ENCODE results near the gene IAH1. TPM values are rescaled to one million over a fixed set of nuclear protein-coding genes. Genes with fewer than 3 reads are reported as not detected.

IAH1 gene, protein sequence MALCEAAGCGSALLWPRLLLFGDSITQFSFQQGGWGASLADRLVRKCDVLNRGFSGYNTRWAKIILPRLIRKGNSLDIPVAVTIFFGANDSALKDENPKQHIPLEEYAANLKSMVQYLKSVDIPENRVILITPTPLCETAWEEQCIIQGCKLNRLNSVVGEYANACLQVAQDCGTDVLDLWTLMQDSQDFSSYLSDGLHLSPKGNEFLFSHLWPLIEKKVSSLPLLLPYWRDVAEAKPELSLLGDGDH
- 10 to 100 TPM; 45.9 to 71.0 TPM for total RNA-seq

GRCh38 chr2:9474361-9475057 is at the start of gene IAH1:
Gene IAH1, plus strand, starts transcription at chr2:9474551. Its CDS starts 16 bp downstream, at chr2:9474567.
- Histone ChIP-seq H3K27ac (peak within 1 kb of the TSS; percentile 89 to 94), H3K4me1 (peaks cover 0 to 27% of the 10 kb centered on the region in 2 donors), H3K9me3 (no peaks in the 10 kb centered on the region), H3K4me3 (peak within 1 kb of the TSS; percentile 67 to 79), H3K36me3 (no peaks in the 10 kb centered on the region), H3K27me3 (no peaks in the 10 kb centered on the region)
- TF ChIP-seq, protein P1, sequence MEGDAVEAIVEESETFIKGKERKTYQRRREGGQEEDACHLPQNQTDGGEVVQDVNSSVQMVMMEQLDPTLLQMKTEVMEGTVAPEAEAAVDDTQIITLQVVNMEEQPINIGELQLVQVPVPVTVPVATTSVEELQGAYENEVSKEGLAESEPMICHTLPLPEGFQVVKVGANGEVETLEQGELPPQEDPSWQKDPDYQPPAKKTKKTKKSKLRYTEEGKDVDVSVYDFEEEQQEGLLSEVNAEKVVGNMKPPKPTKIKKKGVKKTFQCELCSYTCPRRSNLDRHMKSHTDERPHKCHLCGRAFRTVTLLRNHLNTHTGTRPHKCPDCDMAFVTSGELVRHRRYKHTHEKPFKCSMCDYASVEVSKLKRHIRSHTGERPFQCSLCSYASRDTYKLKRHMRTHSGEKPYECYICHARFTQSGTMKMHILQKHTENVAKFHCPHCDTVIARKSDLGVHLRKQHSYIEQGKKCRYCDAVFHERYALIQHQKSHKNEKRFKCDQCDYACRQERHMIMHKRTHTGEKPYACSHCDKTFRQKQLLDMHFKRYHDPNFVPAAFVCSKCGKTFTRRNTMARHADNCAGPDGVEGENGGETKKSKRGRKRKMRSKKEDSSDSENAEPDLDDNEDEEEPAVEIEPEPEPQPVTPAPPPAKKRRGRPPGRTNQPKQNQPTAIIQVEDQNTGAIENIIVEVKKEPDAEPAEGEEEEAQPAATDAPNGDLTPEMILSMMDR (IDR thresholded peaks at IDR 0.05), result peak in 1 of 2 donors; percentile 32
- no peak for DNase-seq (ENCODE audit: low spot score)

GRCh38 chr2:9428965-9429577 is 45.3 kb upstream of the IAH1 start:
- H3K27me3 ChIP-seq, result no peaks in the 10 kb centered on the region
- TF ChIP-seq, protein P1 (IDR thresholded peaks at IDR 0.05), result no peak
- no peaks in the 10 kb centered on the region for H3K9me3 ChIP-seq
- H3K4me1 ChIP-seq, result peaks cover 0 to 14% of the 10 kb centered on the region in 2 donors
- peaks cover 46% of the 10 kb centered on the region for H3K36me3 ChIP-seq
- H3K27ac ChIP-seq, result no peak overlapping the region
- no peak overlapping the region for H3K4me3 ChIP-seq
- DNase-seq (ENCODE audit: low spot score), result no peak

GRCh38 chr2:9430316-9431293 is 43.7 kb upstream of the IAH1 start:
- Histone ChIP-seq H3K9me3 (no peaks in the 10 kb centered on the region), H3K27ac (no peak overlapping the region), H3K36me3 (peaks cover 57% of the 10 kb centered on the region)

DNA sequence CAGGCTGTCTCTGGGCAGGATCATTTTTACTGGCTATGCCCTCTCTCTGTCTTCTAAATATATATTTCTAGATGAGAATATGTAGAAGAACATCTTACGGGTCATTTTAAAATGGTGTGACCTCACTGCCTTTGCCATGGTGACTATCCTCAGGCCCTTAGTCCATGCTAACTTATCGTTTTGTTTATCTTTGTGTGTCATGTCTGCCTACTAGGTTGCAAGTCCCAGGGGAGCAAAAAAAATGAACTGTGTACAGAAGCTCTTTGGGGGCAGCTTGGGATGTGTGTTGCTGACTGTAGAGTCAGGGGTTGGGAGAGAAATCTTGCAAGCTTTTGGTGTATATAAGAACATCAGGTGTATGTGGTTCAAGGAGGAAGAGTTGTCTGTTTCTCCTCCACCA is 39.9 kb upstream of the IAH1 start:
- Histone ChIP-seq H3K36me3 (peaks cover 86% of the 10 kb centered on the region), H3K4me1 (no peaks in the 10 kb centered on the region), H3K9me3 (no peaks in the 10 kb centered on the region), H3K27me3 (no peaks in the 10 kb centered on the region), H3K27ac (no peak overlapping the region), H3K4me3 (no peak overlapping the region)
- TF ChIP-seq, protein P1 (IDR thresholded peaks at IDR 0.05), result no peak
- no peak for DNase-seq (ENCODE audit: low spot score)

More at GRCh38 chr2:9430316-9431293, 43.7 kb upstream of the IAH1 start:
- Histone ChIP-seq H3K4me1 (no peaks in the 10 kb centered on the region), H3K4me3 (no peak overlapping the region), H3K27me3 (no peaks in the 10 kb centered on the region)
- TF ChIP-seq, protein P1 (IDR thresholded peaks at IDR 0.05), result no peak
- no peak for DNase-seq (ENCODE audit: low spot score)

DNA sequence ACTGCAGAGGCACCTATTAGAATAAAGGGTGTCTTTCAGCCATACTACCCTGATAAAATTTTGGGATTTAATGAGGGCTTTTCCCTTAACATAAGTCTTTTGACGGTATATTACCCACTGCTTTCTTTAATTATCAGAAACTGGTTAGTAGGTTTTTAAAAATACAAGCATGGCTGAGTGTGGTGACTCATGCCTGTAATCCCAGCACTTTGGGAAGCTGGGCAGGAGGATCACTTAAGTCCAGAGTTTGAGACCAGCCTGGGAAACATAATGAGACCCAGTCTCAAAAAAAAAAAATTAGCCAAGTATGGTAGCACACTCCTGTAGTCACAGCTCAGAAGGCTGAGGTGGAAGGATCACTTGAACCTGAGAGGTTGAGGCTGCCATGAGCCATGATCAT is 34.8 kb upstream of the IAH1 start:
- H3K27ac ChIP-seq, result no peak overlapping the region
- no peak overlapping the region for H3K4me3 ChIP-seq
- no peaks in the 10 kb centered on the region for H3K4me1 ChIP-seq
- peaks cover 61% of the 10 kb centered on the region for H3K36me3 ChIP-seq
- H3K27me3 ChIP-seq, result no peaks in the 10 kb centered on the region
- TF ChIP-seq, protein P1 (IDR thresholded peaks at IDR 0.05), result no peak
- no peaks in the 10 kb centered on the region for H3K9me3 ChIP-seq
- DNase-seq (ENCODE audit: low spot score), result no peak
